Liver (tissue), 9 donors: Measurements from ENCODE around the gene NR2E1. TPM values are rescaled to one million over a fixed set of nuclear protein-coding genes. Genes with fewer than 3 reads are reported as not detected.

Experiments
- DNase-seq: peaks from one replicate; pipeline ENCODE4 v3.0.0-alpha.2; 2017; ENCODE audit warnings: low spot score
- H3K27ac ChIP-seq, 2 donors: one replicate each; pipeline ENCODE4 v1.7.0; 2013; ENCODE audit warnings: inconsistent platforms in 2 of 2, low read length in 2 of 2, control low read depth in 1 of 2, low read depth in 1 of 2, mild to moderate bottlenecking in 1 of 2
- H3K27me3 ChIP-seq, 4 donors: one replicate each; pipeline versions ENCODE4 v1.6.1 to v1.7.0; 2013; ENCODE audit warnings: low read length in 3 of 4, inconsistent platforms in 1 of 4, mild to moderate bottlenecking in 1 of 4, moderate library complexity in 1 of 4; ENCODE audit not compliant: control insufficient read depth in 4 of 4, insufficient read depth in 4 of 4
- H3K36me3 ChIP-seq, 4 donors: one replicate each; pipeline versions ENCODE4 v1.6.1 to v1.7.0; 2013; ENCODE audit warnings: low read length in 3 of 4, mild to moderate bottlenecking in 3 of 4, low read depth in 1 of 4, moderate library complexity in 1 of 4; ENCODE audit not compliant: control insufficient read depth in 4 of 4, insufficient read depth in 3 of 4
- H3K4me1 ChIP-seq, 4 donors: one replicate each; pipeline versions ENCODE4 v1.6.1 to v1.7.0; 2013; ENCODE audit warnings: low read length in 3 of 4, mild to moderate bottlenecking in 3 of 4, moderate library complexity in 1 of 4; ENCODE audit not compliant: control insufficient read depth in 4 of 4, insufficient read depth in 4 of 4
- H3K4me3 ChIP-seq, 3 donors: one replicate each; pipeline versions ENCODE4 v1.6.1 to v1.7.0; 2013; ENCODE audit warnings: low read length in 3 of 3, control low read depth in 1 of 3, low read depth in 1 of 3, mild to moderate bottlenecking in 1 of 3
- H3K9ac ChIP-seq, 2 donors: one replicate each; pipeline ENCODE4 v1.7.0; 2013; ENCODE audit warnings: low read length in 2 of 2, mild to moderate bottlenecking in 2 of 2, moderate library complexity in 2 of 2, control low read depth in 1 of 2, low read depth in 1 of 2
- H3K9me3 ChIP-seq, 4 donors: one replicate each; pipeline versions ENCODE4 v1.6.1 to v1.7.0; 2013; ENCODE audit warnings: low read length in 3 of 4; ENCODE audit not compliant: control insufficient read depth in 4 of 4
- FOXA2 ChIP-seq: IDR thresholded peaks from 2 replicates; pipeline ENCODE4 v1.6.1; 2016; ENCODE audit warnings: antibody characterized with exemption
- GABPA ChIP-seq, 2 donors: IDR thresholded peaks in 1 of 2; conservative IDR thresholded peaks in 1 of 2; 2 replicates each; pipeline ENCODE4 v1.6.1; 2016; ENCODE audit warnings: antibody characterized with exemption in 2 of 2, mild to moderate bottlenecking in 1 of 2, moderate library complexity in 1 of 2
- HNF4A ChIP-seq, 2 donors: conservative IDR thresholded peaks; 2 replicates each; pipeline ENCODE4 v1.6.1; 2016; ENCODE audit warnings: antibody characterized with exemption in 2 of 2, mild to moderate bottlenecking in 2 of 2
- NR2F2 ChIP-seq: IDR thresholded peaks from 2 replicates; pipeline ENCODE4 v1.6.1; 2016; ENCODE audit warnings: antibody characterized with exemption
- RAD21 ChIP-seq, 2 donors: IDR thresholded peaks; 2 replicates each; pipeline ENCODE4 v1.6.1; 2016; ENCODE audit warnings: antibody characterized with exemption in 2 of 2, mild to moderate bottlenecking in 2 of 2
- RXRA ChIP-seq, 2 donors: IDR thresholded peaks; 2 replicates each; pipeline ENCODE4 v1.6.1; 2017 to 2018; ENCODE audit warnings: antibody characterized with exemption in 2 of 2, mild to moderate bottlenecking in 1 of 2
- SP1 ChIP-seq: IDR thresholded peaks from 2 replicates; pipeline ENCODE4 v1.6.1; 2018; ENCODE audit warnings: antibody characterized with exemption, mild to moderate bottlenecking
- WGBS: extraction: QIAGEN DNeasy Blood & Tissue Kit; methylation state at CpG from one replicate; pipeline ENCODE4 v1.1.7; 2013; 5-methylcytosine and 5-hydroxymethylcytosine counted together
- polyA plus RNA-seq, 2 donors: library from polyadenylated mRNA; stranded (reverse) in 1 of 2; unstranded in 1 of 2; fragments of 200-250 nt in 1 of 2; fragments of >200 nt in 1 of 2; fragmentation: Nextera tagmentation in 1 of 2; extraction: Ambion mirVana in 1 of 2; gene quantifications; one replicate each; pipeline versions ENCODE4 v1.2.1 to v1.2.3, GENCODE V29; 2013 to 2015
- total RNA-seq, 2 donors: library from RNA; depleted of rRNA; stranded (reverse); fragments of >200 nt; gene quantifications; one replicate each; pipeline ENCODE4 v1.2.3, GENCODE V29; 2014
- TF ChIP-seq, protein P1 (sequence below): fragments of 150-350 bp; IDR thresholded peaks from 2 replicates; pipeline ENCODE4 v1.5.1; 2017; ENCODE audit warnings: improper control_type of control experiment, low read depth, low read length; ENCODE audit not compliant: missing input control
- donor health status: healthy.
- donor health status: healthy.
- donor health status: healthy.
- donor health status: healthy.
- donor health status: healthy.

NR2E1 gene
- total and polyA plus RNA-seq, 4 donors: not detected

DNA sequence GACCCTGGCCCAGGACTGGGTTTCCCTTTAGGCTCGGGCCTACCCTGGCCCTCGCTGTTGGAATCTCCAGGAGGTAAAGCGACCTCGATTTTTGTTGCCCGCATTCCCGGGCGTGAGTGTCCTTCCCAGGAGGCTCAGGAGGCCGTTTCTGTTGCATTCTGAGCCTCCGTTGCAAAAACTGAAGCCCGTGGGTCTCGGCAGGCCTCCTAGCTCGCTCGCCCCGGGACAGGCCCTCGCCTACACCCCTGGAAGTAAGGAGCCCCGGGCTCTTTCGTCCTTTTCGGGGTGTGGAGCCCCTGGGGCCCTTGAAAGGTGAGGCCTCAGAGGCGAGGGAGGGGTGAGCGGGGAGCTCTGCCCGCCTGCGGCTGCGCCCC lies 2.3 kb downstream of the NR2E1 start:
- Histone ChIP-seq H3K9ac (no peak overlapping the region), H3K27ac (no peak overlapping the region), H3K27me3 (peaks cover 0 to 43% (median 37%) of the 10 kb centered on the region in 4 donors), H3K4me1 (peaks cover 16 to 60% (median 33%) of the 10 kb centered on the region in 4 donors), H3K9me3 (peaks cover 0 to 7% (median 0%) of the 10 kb centered on the region in 4 donors), H3K4me3 (peak overlapping the region in 1 of 3 donors; percentile 34), H3K36me3 (no peaks in the 10 kb centered on the region)
- TF ChIP-seq GABPA (IDR thresholded peaks at IDR 0.05 in 1 of 2, conservative IDR thresholded peaks at IDR 0.05 in 1 of 2): no peak
- no peak for TF ChIP-seq NR2F2
- no peak for TF ChIP-seq HNF4A (conservative IDR thresholded peaks at IDR 0.05)
- no peak for TF ChIP-seq RXRA (IDR thresholded peaks at IDR 0.05)
- TF ChIP-seq FOXA2: no peak
- no peak for DNase-seq
- WGBS: 13% methylated on average over 23 of the region's 23 CpGs

DNA sequence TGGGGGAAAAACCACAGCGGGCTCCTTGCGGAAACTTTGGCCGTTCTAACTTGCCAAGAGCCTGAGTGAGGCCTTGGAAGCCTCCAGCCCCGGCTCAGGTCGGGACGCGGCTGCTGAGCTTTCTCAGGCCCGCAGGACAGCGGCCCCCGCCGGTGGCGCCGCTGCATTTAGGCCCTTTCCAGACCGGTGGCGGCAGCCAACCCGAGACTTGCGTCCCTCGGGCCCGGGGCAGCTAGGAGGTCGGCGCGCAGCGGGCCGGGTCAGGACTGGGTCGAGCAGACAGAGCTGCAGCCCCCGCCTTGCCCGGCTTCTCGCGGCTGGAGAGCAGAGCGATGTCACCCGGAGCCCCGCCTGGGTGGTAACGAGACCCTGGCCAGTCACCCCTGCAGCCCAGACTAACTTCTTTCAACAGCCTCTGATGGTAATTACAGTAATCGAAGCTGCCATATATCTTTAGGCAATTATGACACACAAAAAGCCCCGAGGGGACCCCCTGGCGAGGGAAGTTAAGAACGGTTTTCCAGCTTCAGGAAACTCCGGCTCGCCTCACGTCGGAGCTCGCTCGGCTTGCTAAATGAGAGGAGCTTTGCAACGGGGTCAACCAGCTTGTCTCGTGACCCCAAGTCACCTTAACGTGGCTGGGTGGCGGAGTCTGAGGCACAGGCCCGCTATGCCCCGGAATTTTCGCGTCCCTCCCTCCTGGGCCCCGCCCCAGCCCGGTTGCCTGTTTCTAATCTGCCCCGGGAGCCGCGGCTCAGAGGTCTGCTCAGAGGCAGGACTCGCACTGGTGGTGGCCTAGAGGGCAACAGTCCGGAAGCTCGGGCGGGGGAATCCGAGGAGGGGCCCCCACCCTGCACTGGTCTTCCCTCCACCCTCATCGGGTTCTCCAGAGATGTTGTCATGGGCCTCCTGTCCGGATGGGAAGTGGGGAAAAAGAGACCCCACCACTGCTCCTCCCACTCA lies 3.0 kb downstream of the NR2E1 start:
- peaks cover 0 to 7% (median 0%) of the 10 kb centered on the region in 4 donors for H3K9me3 ChIP-seq
- no peak overlapping the region for H3K9ac ChIP-seq
- H3K36me3 ChIP-seq: no peaks in the 10 kb centered on the region
- WGBS: 4% methylated on average over 63 of the region's 63 CpGs
- DNase-seq: no peak
- TF ChIP-seq FOXA2 (no peak), RAD21 (IDR thresholded peaks at IDR 0.05) (peak; percentile 19 to 43)
- TF ChIP-seq, protein P1, sequence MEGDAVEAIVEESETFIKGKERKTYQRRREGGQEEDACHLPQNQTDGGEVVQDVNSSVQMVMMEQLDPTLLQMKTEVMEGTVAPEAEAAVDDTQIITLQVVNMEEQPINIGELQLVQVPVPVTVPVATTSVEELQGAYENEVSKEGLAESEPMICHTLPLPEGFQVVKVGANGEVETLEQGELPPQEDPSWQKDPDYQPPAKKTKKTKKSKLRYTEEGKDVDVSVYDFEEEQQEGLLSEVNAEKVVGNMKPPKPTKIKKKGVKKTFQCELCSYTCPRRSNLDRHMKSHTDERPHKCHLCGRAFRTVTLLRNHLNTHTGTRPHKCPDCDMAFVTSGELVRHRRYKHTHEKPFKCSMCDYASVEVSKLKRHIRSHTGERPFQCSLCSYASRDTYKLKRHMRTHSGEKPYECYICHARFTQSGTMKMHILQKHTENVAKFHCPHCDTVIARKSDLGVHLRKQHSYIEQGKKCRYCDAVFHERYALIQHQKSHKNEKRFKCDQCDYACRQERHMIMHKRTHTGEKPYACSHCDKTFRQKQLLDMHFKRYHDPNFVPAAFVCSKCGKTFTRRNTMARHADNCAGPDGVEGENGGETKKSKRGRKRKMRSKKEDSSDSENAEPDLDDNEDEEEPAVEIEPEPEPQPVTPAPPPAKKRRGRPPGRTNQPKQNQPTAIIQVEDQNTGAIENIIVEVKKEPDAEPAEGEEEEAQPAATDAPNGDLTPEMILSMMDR: peak; percentile 18
- H3K4me3 ChIP-seq: peak overlapping the region in 1 of 3 donors; percentile 34
- peaks cover 16 to 58% (median 33%) of the 10 kb centered on the region in 4 donors for H3K4me1 ChIP-seq
- peaks cover 0 to 40% (median 32%) of the 10 kb centered on the region in 4 donors for H3K27me3 ChIP-seq
- H3K27ac ChIP-seq: no peak overlapping the region

DNA sequence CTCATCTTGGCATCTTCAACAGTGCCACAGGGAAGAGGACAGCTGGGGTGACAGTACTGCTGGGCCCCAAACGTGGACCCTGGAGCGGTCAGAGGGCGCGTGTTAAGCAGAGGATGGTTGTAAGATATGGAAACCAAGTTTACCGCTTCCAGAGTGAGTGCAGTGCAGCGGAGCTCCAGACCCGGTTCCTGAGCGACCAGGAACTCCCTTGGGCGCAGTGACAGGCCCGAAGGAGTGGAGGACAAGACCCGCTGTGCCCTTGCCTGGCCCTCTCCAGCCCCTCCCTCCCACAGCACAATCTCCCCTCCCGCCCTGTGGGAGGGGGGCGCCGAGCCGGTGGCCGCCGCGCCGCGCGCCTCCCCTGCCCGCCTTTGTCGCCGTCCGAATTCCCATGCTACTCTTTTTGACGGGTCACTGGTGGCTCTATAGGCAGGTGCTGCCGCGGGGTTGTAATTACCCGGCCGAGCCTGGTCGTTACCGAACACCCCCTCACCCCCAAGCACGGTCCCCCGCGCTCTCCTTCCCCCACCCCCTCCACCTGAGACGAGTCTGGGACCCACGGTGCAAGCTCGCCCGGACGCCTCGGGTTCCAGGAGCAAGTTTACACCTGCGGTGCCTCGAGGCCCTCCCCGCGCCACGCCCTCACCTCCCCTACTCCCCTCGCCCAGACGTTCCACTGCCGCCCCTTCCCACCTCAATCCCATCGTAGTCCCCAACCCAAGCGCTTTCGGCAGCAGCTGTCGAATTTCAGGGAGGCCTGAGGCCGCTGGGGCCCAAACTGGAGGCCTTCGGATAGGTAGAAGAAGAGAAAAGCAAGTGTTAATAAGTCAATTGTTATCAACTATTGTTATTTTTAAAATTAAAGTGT lies 3.9 kb downstream of the NR2E1 start:
- H3K4me1 ChIP-seq: peaks cover 14 to 52% (median 31%) of the 10 kb centered on the region in 4 donors
- peak overlapping the region in 1 of 3 donors; percentile 34 for H3K4me3 ChIP-seq
- H3K9me3 ChIP-seq: peaks cover 0 to 9% (median 0%) of the 10 kb centered on the region in 4 donors
- H3K9ac ChIP-seq: no peak overlapping the region
- TF ChIP-seq SP1 (no peak), RXRA (IDR thresholded peaks at IDR 0.05) (no peak), GABPA (IDR thresholded peaks at IDR 0.05 in 1 of 2, conservative IDR thresholded peaks at IDR 0.05 in 1 of 2) (no peak)
- TF ChIP-seq, protein P1: no peak
- H3K27ac ChIP-seq: no peak overlapping the region
- WGBS: 10% methylated on average over 55 of the region's 55 CpGs
- H3K27me3 ChIP-seq: peaks cover 0 to 33% (median 26%) of the 10 kb centered on the region in 4 donors
- DNase-seq: no peak
- no peaks in the 10 kb centered on the region for H3K36me3 ChIP-seq
